OCI-LY7 (cell line): Measurements from ENCODE around the gene ZNF615.

Source experiments
- EZH2phosphoT487 ChIP-seq: fragments of 200-600 bp; sonication (generic); IDR thresholded peaks from 2 replicates; pipeline ENCODE4 v1.6.1; 2018; ENCODE audit warnings: low read depth, borderline replicate concordance, mild to moderate bottlenecking, mixed run types, antibody characterized with exemption, low read length, moderate library complexity, mixed read lengths
- TF ChIP-seq, protein P1 (sequence below): fragments of 200-600 bp; sonication (generic); conservative IDR thresholded peaks from 2 replicates; pipeline ENCODE4 v1.5.1; 2014; ENCODE audit warnings: mild to moderate bottlenecking, antibody characterized with exemption, low read length, moderate library complexity, mixed read lengths

DNA sequence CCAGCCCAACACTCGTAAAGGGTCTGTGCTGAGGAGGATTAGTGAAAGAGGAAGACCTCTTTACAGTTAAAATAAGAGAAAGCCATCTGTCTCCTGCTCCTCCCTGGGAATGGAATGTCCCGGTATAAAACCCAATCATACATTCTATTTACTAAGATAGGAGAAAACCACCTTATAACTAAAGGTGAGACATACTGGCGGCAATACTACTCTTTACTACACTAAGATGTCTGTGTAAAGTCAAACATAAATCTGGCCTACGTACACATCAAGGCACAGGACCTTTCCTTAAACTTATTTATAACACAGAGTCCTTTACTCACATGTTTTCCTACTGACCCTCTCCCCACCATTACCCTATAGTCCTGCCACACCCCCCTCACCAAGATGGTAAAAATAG is 24.6 kb downstream of the ZNF615 start:
- TF ChIP-seq, protein P1, sequence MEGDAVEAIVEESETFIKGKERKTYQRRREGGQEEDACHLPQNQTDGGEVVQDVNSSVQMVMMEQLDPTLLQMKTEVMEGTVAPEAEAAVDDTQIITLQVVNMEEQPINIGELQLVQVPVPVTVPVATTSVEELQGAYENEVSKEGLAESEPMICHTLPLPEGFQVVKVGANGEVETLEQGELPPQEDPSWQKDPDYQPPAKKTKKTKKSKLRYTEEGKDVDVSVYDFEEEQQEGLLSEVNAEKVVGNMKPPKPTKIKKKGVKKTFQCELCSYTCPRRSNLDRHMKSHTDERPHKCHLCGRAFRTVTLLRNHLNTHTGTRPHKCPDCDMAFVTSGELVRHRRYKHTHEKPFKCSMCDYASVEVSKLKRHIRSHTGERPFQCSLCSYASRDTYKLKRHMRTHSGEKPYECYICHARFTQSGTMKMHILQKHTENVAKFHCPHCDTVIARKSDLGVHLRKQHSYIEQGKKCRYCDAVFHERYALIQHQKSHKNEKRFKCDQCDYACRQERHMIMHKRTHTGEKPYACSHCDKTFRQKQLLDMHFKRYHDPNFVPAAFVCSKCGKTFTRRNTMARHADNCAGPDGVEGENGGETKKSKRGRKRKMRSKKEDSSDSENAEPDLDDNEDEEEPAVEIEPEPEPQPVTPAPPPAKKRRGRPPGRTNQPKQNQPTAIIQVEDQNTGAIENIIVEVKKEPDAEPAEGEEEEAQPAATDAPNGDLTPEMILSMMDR = no peak
- TF ChIP-seq EZH2phosphoT487 = no peak
